RPMI8226 (cell line): Measurements from ENCODE around the gene COL19A1.
"Not testable (repeated sequence)": the region's sequence is repeated elsewhere in the genome, so short reads cannot be mapped to it uniquely, and the experiment has no call there.

Source experiments
- DNase-seq: peaks from one replicate; pipeline ENCODE4 v3.0.0-alpha.2; 2015

COL19A1 gene

GRCh38 chr6:69913361-69913760 lies 47.0 kb downstream of the COL19A1 start:
- no peak for DNase-seq

GRCh38 chr6:69914015-69914485 lies 47.7 kb downstream of the COL19A1 start:
- no peak for DNase-seq

- DNase-seq = no peak
Measured at GRCh38 chr6:69915346-69915745, 49.0 kb downstream of the COL19A1 start.

GRCh38 chr6:69917834-69918233 lies 51.5 kb downstream of the COL19A1 start:
- no peak for DNase-seq

- DNase-seq = no peak
Measured at GRCh38 chr6:69918813-69919475, 52.6 kb downstream of the COL19A1 start.

- not testable (repeated sequence) for DNase-seq
Measured at GRCh38 chr6:69921066-69921465, 54.7 kb downstream of the COL19A1 start.

- DNase-seq = not testable (repeated sequence)
Measured at GRCh38 chr6:69921611-69922010, 55.3 kb downstream of the COL19A1 start.

- no peak for DNase-seq
Measured at GRCh38 chr6:69926745-69927144, 60.4 kb downstream of the COL19A1 start.

GRCh38 chr6:69933239-69933638 lies 66.9 kb downstream of the COL19A1 start:
- no peak for DNase-seq

- DNase-seq = no peak
Measured at GRCh38 chr6:69935079-69935478, 68.7 kb downstream of the COL19A1 start.

- DNase-seq = no peak
Measured at GRCh38 chr6:69936674-69937363, 70.5 kb downstream of the COL19A1 start.

- no peak for DNase-seq
Measured at GRCh38 chr6:69937402-69938136, 71.2 kb downstream of the COL19A1 start.

- no peak for DNase-seq
Measured at GRCh38 chr6:69942485-69942884, 76.1 kb downstream of the COL19A1 start.

GRCh38 chr6:69945192-69945591 lies 78.8 kb downstream of the COL19A1 start:
- no peak for DNase-seq

- DNase-seq = no peak
Measured at GRCh38 chr6:69948479-69949114, 82.2 kb downstream of the COL19A1 start.

- DNase-seq = no peak
Measured at GRCh38 chr6:69953491-69953890, 87.1 kb downstream of the COL19A1 start.

- no peak for DNase-seq
Measured at GRCh38 chr6:69954733-69955132, 88.4 kb downstream of the COL19A1 start.

- no peak for DNase-seq
Measured at GRCh38 chr6:69957985-69958559, 91.7 kb downstream of the COL19A1 start.

GRCh38 chr6:69958978-69959377 lies 92.6 kb downstream of the COL19A1 start:
- DNase-seq = no peak

GRCh38 chr6:69965974-69966373 lies 99.6 kb downstream of the COL19A1 start:
- not testable (repeated sequence) for DNase-seq

- DNase-seq = no peak
Measured at GRCh38 chr6:69973138-69973537, 106.8 kb downstream of the COL19A1 start.

GRCh38 chr6:69973763-69974162 lies 107.4 kb downstream of the COL19A1 start:
- DNase-seq = no peak

GRCh38 chr6:69974193-69974592 lies 107.8 kb downstream of the COL19A1 start:
- DNase-seq = no peak
